Thyroid gland (tissue), 4 donors: Measurements from ENCODE around the gene OR7C1.

Source experiments
- CTCF ChIP-seq, 6 experiments: fragments of 200-600 bp in 3 of 6; fragments of 450-650 bp in 3 of 6; sonication (generic) in 3 of 6; IDR thresholded peaks; one replicate each; pipeline ENCODE4 v1.5.1; 2016 to 2019; ENCODE audit warnings: antibody characterized with exemption in 6 of 6, mild to moderate bottlenecking in 2 of 6, inconsistent platforms in 1 of 6, moderate library complexity in 1 of 6
- POLR2A ChIP-seq, 2 donors: fragments of 450-650 bp; IDR thresholded peaks; one replicate each; pipeline ENCODE4 v1.6.1; 2017; ENCODE audit warnings: antibody characterized with exemption in 2 of 2, mild to moderate bottlenecking in 2 of 2, moderate library complexity in 1 of 2

DNA sequence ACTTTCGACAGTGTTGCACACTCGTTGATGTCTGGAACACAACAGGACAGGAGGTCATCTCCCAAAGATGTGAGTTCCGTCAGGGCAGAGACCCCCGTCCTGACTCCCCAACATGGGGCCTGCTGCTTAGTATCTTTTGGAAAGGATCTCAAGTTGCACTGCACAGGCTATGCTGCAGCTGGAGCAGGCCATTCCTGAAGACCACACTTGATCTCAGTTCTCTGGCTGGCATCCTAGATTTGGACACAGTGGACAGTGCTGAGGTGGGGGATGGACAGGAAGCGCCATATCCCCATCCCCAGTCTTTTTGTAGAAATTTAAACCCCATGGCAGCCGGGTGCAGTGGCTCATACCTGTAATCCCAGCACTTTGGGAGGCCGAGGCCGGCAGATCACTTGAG lies 62.5 kb downstream of the OR7C1 start:
- TF ChIP-seq CTCF (IDR thresholded peaks at IDR 0.05) (no peak), POLR2A (IDR thresholded peaks at IDR 0.05) (no peak)
